Transverse colon (tissue), 4 donors: Measurements from ENCODE around the gene TRMT61A. TPM values are rescaled to one million over a fixed set of nuclear protein-coding genes. Genes with fewer than 3 reads are reported as not detected.

ENCODE experiments used
- DNase-seq: peaks from one replicate; pipeline ENCODE4 v3.0.0-alpha.2; 2019
- H3K27ac ChIP-seq, 4 donors: fragments of 200-600 bp; sonication (generic); 2 replicates each; pipeline ENCODE4 v1.5.1; 2016 to 2018; ENCODE audit warnings: inconsistent platforms in 4 of 4
- H3K27me3 ChIP-seq: fragments of 200-600 bp; sonication (generic); 2 replicates; pipeline ENCODE4 v1.5.1; 2017; ENCODE audit warnings: inconsistent platforms
- H3K36me3 ChIP-seq, 4 donors: fragments of 200-600 bp; sonication (generic); 2 replicates each; pipeline ENCODE4 v1.5.1; 2017 to 2019; ENCODE audit warnings: inconsistent platforms in 4 of 4
- H3K4me1 ChIP-seq, 4 donors: fragments of 200-600 bp; sonication (generic); 2 replicates each; pipeline ENCODE4 v1.5.1; 2017 to 2020; ENCODE audit warnings: inconsistent platforms in 4 of 4
- H3K4me3 ChIP-seq, 4 donors: fragments of 200-600 bp; sonication (generic); 1 replicate in 1 of 4; 2 replicates in 3 of 4; pipeline versions ENCODE4 v1.5.1 to v1.6.1; 2017 to 2019; ENCODE audit warnings: inconsistent platforms in 4 of 4
- H3K9me3 ChIP-seq, 2 donors: fragments of 200-600 bp; sonication (generic); 2 replicates each; pipeline ENCODE4 v1.5.1; 2017 to 2019; ENCODE audit warnings: inconsistent platforms in 2 of 2
- EP300 ChIP-seq: sonication (generic); formaldehyde crosslinking; IDR thresholded peaks from one replicate; pipeline ENCODE4 v1.6.1; 2017; ENCODE audit warnings: antibody characterized with exemption, low read depth
- POLR2A ChIP-seq: fragments of 450-650 bp; IDR thresholded peaks from one replicate; pipeline ENCODE4 v1.6.1; 2016; ENCODE audit warnings: antibody characterized with exemption, mild to moderate bottlenecking, moderate library complexity
- POLR2AphosphoS5 ChIP-seq, 3 donors: sonication (generic); formaldehyde crosslinking; IDR thresholded peaks; one replicate each; pipeline ENCODE4 v1.6.1; 2016; ENCODE audit warnings: antibody characterized with exemption in 3 of 3
- WGBS, 2 donors: methylation state at CpG; one replicate each; pipeline ENCODE4 v1.1.5; 2018; ENCODE audit warnings: low coverage in 1 of 2; 5-methylcytosine and 5-hydroxymethylcytosine counted together
- in situ Hi-C, 4 donors: fragments of 200-750 bp; cut with MboI; loops; one replicate each; pipeline versions ENCODE4 v1.15.0 to v1.15.1; 2017; ENCODE audit warnings: low sequenced_read_pairs in 3 of 4, low pct_ligation_motif_present in 1 of 4, low pct_unique_long_range_greater_than_20kb in 1 of 4
- intact Hi-C: fragments of 100-400 bp; cut with DNase I; formaldehyde crosslinking; loops from one replicate; pipeline ENCODE4 v1.15.1; 2023; ENCODE audit warnings: low total_unique reads
- total RNA-seq, 4 donors: library from RNA; depleted of rRNA; stranded (reverse); fragments of >200 nt; gene quantifications; one replicate each; pipeline ENCODE4 v1.1.0, GENCODE V29; 2016
- TF ChIP-seq, protein P1 (sequence below), 5 experiments: fragments of 200-600 bp in 3 of 5; fragments of 450-650 bp in 2 of 5; sonication (generic) in 3 of 5; IDR thresholded peaks; 1 replicate in 2 of 5; 2 replicates in 3 of 5; pipeline ENCODE4 v1.5.1; 2016 to 2017; ENCODE audit warnings: antibody characterized with exemption in 5 of 5, inconsistent platforms in 3 of 5, mild to moderate bottlenecking in 2 of 5, moderate library complexity in 1 of 5

The TRMT61A gene
- total RNA-seq, 4 donors from 2014 or later, result 12.2 to 38.2 (median 14.1) TPM

DNA sequence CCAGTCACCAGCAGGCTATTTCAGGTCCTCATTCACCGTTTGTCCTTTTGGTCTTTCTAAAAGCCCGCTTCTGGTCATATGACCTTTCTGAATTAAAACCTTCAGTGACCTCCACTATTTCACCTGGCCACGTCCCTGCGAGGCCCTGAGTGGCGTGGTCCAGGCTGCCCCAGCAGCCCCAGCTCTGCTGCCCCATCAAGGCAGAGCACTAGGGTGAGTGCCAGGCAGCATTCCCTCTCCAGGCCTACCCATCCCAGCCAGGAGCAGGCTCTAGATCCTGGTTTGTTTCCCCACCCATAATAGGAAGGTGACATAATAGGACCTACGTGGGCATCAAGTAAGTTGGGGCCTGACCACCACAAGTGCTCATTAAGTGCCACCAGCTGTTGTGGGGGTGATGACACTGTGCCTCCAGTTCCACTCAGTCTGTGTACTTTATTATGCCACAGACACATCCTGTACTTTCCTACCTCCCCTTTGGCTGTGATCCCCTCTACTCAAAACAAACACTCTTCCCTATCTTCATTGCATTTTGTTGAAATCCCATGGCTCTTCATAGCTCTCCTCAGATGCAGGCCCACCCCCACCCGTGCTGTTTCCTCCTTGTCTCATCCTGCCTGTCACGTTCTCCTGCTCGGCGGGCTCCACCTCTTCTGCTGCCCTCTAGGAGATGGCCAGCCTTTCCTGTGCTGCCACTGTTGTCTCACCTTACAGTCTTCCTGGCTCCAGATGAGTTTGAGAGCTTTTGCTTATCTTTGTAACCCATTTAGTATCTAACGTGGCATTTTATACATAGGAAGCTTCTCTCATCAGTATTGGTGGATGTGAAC, 27.7 kb upstream of the TRMT61A start:
- intact Hi-C loops, result no loop called here
- 79 to 82% methylated on average over 4 to 11 of the region's 11 CpGs for WGBS, 2 donors
- in situ Hi-C loops, result loop anchor here in 2 of 4 donors (5.0 to 10.0 kb wide), 2 partner anchors 46 to 54 kb away; no protein-coding TSS in a partner anchor
- DNase-seq, result no peak
- Histone ChIP-seq H3K27ac (no peak overlapping the region), H3K4me1 (peaks cover 0 to 8% (median 0%) of the 10 kb centered on the region in 4 donors), H3K27me3 (no peaks in the 10 kb centered on the region), H3K36me3 (peaks cover 0 to 27% (median 9%) of the 10 kb centered on the region in 4 donors), H3K9me3 (no peaks in the 10 kb centered on the region), H3K4me3 (no peak overlapping the region)
- TF ChIP-seq EP300, result no peak
- no peak for TF ChIP-seq POLR2AphosphoS5 (IDR thresholded peaks at IDR 0.05)
- no peak for TF ChIP-seq POLR2A
- TF ChIP-seq, protein P1, sequence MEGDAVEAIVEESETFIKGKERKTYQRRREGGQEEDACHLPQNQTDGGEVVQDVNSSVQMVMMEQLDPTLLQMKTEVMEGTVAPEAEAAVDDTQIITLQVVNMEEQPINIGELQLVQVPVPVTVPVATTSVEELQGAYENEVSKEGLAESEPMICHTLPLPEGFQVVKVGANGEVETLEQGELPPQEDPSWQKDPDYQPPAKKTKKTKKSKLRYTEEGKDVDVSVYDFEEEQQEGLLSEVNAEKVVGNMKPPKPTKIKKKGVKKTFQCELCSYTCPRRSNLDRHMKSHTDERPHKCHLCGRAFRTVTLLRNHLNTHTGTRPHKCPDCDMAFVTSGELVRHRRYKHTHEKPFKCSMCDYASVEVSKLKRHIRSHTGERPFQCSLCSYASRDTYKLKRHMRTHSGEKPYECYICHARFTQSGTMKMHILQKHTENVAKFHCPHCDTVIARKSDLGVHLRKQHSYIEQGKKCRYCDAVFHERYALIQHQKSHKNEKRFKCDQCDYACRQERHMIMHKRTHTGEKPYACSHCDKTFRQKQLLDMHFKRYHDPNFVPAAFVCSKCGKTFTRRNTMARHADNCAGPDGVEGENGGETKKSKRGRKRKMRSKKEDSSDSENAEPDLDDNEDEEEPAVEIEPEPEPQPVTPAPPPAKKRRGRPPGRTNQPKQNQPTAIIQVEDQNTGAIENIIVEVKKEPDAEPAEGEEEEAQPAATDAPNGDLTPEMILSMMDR (IDR thresholded peaks at IDR 0.05), result no peak

DNA sequence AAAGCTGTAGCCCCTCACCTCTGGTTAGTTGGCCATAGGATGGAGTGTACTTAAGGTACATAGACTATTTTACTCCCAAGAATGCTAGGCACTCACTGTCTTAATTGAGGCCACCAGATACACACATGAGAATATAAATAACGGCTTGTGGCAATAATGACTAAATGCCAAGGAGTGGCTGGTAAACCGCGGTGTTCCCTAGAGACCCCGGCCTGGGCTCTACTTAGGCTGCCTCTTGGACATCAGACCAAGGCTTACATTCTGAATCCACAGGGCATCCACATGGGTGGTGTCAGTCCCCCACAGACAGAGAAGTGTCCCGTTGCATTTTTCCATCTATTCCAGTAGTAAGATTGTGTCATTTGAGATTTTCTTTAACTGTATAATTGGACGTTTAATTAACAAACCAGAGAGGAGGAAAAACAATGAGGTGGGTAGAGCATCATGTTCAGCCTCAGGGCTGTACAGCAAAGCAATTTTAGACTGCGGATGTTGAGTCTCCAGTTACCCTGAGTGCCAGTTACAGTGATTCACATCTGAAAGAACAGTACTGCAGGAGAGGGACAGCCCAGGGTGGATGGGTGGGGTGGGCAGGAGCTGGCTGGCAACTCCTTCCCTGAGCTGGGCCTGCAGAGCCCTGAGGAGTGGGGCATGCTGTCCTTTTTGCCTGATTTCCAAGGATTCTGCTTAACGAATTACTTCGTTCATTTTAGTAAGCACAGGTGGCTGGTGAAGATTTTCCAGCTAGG, 26.9 kb upstream of the TRMT61A start:
- in situ Hi-C loops, result loop anchor here in 2 of 4 donors (5.0 to 10.0 kb wide), 2 partner anchors 45 to 53 kb away; no protein-coding TSS in a partner anchor
- Histone ChIP-seq H3K27ac (no peak overlapping the region), H3K36me3 (peaks cover 0 to 27% (median 9%) of the 10 kb centered on the region in 4 donors), H3K4me3 (no peak overlapping the region), H3K27me3 (no peaks in the 10 kb centered on the region), H3K4me1 (peaks cover 0 to 8% (median 0%) of the 10 kb centered on the region in 4 donors), H3K9me3 (no peaks in the 10 kb centered on the region)
- TF ChIP-seq POLR2AphosphoS5 (IDR thresholded peaks at IDR 0.05) (no peak), EP300 (no peak), POLR2A (no peak)
- TF ChIP-seq, protein P1 (IDR thresholded peaks at IDR 0.05), result no peak
- intact Hi-C loops, result no loop called here
- DNase-seq, result no peak
- WGBS, 2 donors, result 94 to 95% methylated on average over 4 to 9 of the region's 9 CpGs

DNA sequence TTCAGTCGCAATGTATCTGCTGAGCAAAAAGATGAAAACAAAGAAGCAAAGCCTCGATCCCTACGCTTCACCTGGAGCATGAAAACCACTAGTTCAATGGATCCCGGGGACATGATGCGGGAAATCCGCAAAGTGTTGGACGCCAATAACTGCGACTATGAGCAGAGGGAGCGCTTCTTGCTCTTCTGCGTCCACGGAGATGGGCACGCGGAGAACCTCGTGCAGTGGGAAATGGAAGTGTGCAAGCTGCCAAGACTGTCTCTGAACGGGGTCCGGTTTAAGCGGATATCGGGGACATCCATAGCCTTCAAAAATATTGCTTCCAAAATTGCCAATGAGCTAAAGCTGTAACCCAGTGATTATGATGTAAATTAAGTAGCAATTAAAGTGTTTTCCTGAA, 26.1 kb upstream of the TRMT61A start:
- Histone ChIP-seq H3K27ac (no peak overlapping the region), H3K9me3 (no peaks in the 10 kb centered on the region), H3K4me1 (peaks cover 0 to 8% (median 0%) of the 10 kb centered on the region in 4 donors), H3K27me3 (no peaks in the 10 kb centered on the region), H3K36me3 (peaks cover 0 to 27% (median 9%) of the 10 kb centered on the region in 4 donors), H3K4me3 (no peak overlapping the region)
- DNase-seq, result no peak
- TF ChIP-seq POLR2AphosphoS5 (IDR thresholded peaks at IDR 0.05) (no peak), EP300 (no peak), POLR2A (no peak)
- TF ChIP-seq, protein P1 (IDR thresholded peaks at IDR 0.05), result no peak
- intact Hi-C loops (no loop called here), in situ Hi-C loops (loop anchor here in 2 of 4 donors (5.0 to 10.0 kb wide), 2 partner anchors 44 to 52 kb away; no protein-coding TSS in a partner anchor)
- WGBS, 2 donors, result 94 to 99% methylated on average over 10 to 18 of the region's 18 CpGs

DNA sequence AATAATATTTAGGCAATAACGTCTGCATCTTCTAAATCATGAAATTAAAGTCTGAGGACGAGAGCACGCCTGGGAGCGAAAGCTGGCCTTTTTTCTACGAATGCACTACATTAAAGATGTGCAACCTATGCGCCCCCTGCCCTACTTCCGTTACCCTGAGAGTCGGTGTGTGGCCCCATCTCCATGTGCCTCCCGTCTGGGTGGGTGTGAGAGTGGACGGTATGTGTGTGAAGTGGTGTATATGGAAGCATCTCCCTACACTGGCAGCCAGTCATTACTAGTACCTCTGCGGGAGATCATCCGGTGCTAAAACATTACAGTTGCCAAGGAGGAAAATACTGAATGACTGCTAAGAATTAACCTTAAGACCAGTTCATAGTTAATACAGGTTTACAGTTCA, 25.7 kb upstream of the TRMT61A start:
- 93 to 94% methylated on average over 3 to 12 of the region's 12 CpGs for WGBS, 2 donors
- Histone ChIP-seq H3K4me1 (peaks cover 0 to 8% (median 0%) of the 10 kb centered on the region in 4 donors), H3K27ac (no peak overlapping the region), H3K4me3 (no peak overlapping the region), H3K9me3 (no peaks in the 10 kb centered on the region), H3K36me3 (peaks cover 0 to 25% (median 9%) of the 10 kb centered on the region in 4 donors), H3K27me3 (no peaks in the 10 kb centered on the region)
- TF ChIP-seq, protein P1 (IDR thresholded peaks at IDR 0.05), result no peak
- no peak for TF ChIP-seq POLR2A
- no peak for TF ChIP-seq EP300
- no peak for TF ChIP-seq POLR2AphosphoS5 (IDR thresholded peaks at IDR 0.05)
- no peak for DNase-seq
- in situ Hi-C loops, result loop anchor here in 2 of 4 donors (5.0 to 10.0 kb wide), 2 partner anchors 44 to 52 kb away; no protein-coding TSS in a partner anchor
- intact Hi-C loops, result no loop called here
